ENCODE results near the gene EXOC4.

DNA sequence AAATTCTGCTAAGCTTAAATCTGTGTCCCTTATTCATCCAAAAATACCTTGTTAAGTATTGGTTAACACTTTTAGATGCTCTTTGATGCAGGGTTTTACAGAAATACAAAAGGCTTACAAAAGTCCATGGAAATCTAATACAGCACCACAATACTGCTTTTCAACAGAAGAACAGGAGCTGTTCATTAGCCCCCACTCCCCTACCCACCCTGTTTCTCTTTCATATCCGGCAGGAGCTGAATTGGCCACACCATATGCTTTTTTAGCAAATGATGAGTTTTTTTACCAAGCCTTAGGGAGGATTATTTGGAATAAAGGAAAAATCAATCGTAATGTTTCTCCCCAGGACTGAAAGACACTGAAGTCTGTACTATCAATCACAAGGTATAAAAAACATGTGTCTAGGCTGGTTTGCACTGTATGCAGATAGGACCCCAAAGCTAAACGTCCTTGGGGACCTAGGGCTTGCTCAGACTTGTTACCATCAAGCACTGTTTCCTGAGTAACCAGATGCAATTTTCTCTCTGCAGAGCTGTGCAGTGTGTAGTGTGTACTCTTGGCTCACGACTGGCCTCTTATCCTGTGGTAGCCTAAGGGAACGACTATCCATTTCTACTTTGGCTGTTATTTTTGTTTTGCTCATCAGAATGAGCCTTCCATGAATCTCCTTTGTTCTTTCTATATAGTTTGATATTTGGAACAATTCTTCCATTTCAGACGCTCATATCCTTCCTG lies 731.0 kb downstream of the EXOC4 start:
- no peak for TF ChIP-seq MIER2 (CRISPR knock-in tag; IDR thresholded peaks at IDR 0.05)
- TF ChIP-seq TCF7 (IDR thresholded peaks at IDR 0.05; ENCODE audit: low read depth), result no peak
- TF ChIP-seq, protein P1, sequence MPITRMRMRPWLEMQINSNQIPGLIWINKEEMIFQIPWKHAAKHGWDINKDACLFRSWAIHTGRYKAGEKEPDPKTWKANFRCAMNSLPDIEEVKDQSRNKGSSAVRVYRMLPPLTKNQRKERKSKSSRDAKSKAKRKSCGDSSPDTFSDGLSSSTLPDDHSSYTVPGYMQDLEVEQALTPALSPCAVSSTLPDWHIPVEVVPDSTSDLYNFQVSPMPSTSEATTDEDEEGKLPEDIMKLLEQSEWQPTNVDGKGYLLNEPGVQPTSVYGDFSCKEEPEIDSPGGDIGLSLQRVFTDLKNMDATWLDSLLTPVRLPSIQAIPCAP (CRISPR knock-in tag; IDR thresholded peaks at IDR 0.05; ENCODE audit: low read depth), result no peak
- TF ChIP-seq, protein P2, sequence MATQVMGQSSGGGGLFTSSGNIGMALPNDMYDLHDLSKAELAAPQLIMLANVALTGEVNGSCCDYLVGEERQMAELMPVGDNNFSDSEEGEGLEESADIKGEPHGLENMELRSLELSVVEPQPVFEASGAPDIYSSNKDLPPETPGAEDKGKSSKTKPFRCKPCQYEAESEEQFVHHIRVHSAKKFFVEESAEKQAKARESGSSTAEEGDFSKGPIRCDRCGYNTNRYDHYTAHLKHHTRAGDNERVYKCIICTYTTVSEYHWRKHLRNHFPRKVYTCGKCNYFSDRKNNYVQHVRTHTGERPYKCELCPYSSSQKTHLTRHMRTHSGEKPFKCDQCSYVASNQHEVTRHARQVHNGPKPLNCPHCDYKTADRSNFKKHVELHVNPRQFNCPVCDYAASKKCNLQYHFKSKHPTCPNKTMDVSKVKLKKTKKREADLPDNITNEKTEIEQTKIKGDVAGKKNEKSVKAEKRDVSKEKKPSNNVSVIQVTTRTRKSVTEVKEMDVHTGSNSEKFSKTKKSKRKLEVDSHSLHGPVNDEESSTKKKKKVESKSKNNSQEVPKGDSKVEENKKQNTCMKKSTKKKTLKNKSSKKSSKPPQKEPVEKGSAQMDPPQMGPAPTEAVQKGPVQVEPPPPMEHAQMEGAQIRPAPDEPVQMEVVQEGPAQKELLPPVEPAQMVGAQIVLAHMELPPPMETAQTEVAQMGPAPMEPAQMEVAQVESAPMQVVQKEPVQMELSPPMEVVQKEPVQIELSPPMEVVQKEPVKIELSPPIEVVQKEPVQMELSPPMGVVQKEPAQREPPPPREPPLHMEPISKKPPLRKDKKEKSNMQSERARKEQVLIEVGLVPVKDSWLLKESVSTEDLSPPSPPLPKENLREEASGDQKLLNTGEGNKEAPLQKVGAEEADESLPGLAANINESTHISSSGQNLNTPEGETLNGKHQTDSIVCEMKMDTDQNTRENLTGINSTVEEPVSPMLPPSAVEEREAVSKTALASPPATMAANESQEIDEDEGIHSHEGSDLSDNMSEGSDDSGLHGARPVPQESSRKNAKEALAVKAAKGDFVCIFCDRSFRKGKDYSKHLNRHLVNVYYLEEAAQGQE (IDR thresholded peaks at IDR 0.05; ENCODE audit: borderline replicate concordance in 1 of 2, low read depth in 1 of 2, low read length in 2 of 2), result no peak

Data from HepG2 (cell line).